Activated CD8-positive, alpha-beta memory T cell treated with anti-CD3 and anti-CD28 coated beads for 24 hours (primary cell): ENCODE measurements around the gene SLC38A11.
"Not testable (repeated sequence)": the region's sequence is repeated elsewhere in the genome, so short reads cannot be mapped to it uniquely, and the experiment has no call there.

ENCODE experiments used
- DNase-seq: peaks from one replicate; pipeline ENCODE4 v3.0.0-alpha.2; 2020

Gene SLC38A11

GRCh38 chr2:164875334-164876205, 79.8 kb downstream of the SLC38A11 start:
- no peak for DNase-seq

DNA sequence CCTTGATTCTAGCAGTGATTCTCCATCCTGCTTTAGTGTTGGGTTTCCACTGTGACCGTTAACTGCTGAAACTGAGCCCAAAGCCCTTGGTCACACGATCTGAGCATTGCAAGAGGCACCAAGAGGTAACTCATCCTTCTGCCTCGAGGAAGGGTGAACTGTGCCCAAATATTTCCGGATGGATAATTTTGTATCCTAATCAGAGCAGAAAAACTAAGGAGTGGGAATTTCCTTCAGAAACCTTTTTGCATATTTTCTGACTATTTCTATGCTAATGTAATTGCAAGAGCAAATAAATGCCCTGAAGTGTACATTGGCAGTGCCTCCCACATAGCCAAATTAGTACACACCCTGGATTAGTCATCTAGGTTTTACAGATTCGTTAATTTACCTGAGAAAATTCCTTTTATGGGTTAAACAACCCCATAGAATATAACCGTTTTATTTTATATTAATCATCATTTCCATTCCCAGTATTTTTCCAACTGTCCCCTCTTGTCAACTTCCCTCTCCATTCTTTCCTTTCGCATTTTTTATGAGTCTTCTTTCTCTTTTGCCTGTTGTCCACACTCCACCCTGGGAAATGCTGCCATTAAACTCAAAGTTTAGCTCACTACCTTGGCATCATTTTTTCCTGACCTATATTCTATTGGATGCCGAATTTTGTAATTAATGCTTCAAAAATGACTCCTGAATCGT, 82.0 kb downstream of the SLC38A11 start:
- no peak for DNase-seq

DNA sequence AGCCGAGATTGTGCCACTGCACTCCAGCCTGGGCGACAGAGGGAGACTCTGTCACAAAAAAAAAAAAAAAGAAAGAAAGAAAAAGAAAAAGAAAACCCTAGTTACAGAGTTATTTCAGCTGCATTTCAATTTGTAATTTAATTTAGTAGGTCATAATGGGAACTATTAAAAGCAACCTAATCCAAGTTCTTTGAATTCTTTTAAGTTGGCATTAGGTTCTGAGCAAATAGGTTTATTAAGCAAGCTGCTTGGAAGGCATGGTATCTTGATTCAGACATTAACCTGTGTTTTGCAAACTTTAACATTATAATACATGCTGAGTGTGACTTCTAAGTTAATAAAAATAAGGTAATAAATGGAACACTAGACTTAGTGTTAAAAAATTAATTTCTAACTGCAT, 83.9 kb downstream of the SLC38A11 start:
- DNase-seq, result no peak

DNA sequence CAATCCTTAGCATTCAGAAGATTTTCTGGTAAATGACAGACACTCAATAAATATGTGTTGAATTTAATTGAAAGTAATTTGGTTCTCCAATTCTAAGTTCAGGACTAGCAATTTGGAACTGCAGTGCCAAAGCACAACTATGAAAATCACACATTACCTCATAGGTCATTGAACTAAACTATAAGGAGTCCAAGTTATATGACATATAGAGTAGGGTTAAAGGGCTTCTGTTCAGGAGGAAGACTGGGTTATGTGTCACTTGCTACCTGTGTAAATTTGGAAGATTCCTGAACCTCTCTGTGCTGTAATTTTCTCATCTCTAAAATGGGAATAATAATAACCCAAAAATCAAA, 85.9 kb downstream of the SLC38A11 start:
- no peak for DNase-seq

GRCh38 chr2:164868563-164869419, 86.5 kb downstream of the SLC38A11 start:
- DNase-seq, result no peak

DNA sequence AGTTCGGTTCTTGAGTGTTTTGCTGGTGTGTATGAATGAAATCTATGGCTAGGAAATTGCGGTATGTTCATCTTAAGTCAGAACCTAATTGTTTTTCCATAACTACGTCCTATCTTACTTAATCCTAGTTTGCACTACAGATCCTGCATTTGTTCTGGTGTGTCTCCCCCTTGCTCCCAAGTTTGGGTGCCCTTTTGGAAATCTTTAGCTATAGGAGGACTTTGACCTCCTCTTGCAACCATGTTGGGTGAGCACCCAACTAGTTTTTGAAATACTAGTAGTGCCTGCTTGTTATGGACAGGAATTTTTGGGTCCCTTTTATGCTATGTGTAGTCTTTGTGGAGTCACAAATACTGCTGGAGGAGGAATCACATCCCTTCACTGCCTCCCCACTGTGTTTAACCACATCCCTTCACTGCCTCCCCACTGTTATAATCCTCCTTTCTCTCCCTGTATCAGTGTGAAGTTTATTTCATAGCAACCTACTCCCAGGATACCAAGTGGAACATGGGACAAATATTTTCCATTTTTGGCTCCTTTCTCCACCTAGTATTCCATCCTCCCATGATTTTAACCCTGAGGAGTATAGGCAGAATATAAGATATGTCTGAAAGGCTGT, 87.4 kb downstream of the SLC38A11 start:
- no peak for DNase-seq

- DNase-seq, result not testable (repeated sequence)
Measured at GRCh38 chr2:164866381-164866780, 88.9 kb downstream of the SLC38A11 start.

DNA sequence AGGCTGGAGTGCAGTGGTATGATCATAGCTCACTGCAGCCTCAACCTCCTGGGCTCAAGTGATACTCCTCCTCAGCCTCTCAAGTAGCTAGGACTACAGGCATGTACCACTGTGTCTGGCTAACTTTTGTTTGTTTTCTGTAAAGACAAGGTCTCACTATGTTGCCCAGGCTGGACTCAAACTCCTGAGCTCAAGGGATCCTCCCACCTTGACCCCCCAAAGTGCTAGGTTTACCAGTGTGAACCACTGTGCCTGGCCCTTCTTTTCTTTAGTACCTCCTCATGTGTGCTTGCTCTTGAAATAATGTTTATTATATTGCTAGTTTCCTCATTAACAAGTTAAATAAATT, 94.7 kb downstream of the SLC38A11 start:
- DNase-seq, result no peak

DNA sequence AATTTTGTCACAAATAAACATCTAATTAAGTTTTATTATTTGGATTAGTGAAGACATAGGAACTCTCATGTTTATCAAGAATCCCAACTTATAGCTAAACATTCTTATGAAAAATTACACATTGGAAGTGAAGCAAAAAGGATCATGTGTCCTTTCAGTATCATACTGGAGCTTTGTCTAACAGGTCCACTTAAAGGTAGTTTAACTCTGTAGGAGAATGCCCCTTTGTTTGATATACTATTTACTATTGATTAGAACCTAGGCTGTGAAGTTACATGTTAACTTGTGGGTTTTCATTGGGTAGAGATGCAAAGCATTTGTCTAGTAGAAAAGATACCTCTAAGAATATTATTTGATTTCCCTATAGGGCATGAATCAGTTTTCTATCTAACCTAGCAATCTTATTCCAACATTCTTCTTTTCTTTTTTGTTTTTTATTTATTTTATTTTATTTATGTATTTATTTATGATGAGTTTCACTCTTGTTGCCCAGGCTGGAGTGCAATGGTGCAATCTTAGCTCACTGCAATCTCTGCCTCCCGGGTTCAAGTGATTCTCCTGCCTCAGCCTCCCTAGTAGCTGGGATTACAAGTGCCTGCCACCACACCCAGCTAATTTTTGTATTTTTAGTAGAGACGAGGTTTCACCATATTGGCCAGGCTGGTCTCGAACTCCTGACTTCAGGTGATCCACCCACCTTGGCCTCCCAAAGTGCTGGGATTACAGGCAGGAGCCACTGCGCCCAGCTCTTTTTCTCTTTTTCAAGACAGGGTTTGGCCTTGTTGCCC, 95.2 kb downstream of the SLC38A11 start:
- DNase-seq, result not testable (repeated sequence)

GRCh38 chr2:164859251-164859818, 96.0 kb downstream of the SLC38A11 start:
- no peak for DNase-seq

DNA sequence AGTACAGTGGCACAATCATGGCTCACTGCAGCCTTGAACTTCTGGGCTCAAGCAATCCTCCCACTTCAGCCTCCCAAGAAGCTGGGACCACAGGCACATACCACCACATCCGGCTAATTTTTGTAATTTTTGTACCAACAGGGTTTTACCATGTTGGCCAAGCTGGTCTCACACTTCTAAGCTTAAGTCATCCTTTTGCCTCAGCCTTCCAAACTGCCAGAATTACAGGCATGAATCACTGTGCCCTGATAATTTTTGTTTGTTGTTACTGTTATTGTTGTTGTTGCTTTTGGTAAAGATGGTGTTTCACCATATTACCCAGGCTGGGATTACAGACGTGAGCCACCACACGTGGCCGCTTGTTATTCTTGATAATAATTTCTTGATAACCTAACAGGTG, 103.2 kb downstream of the SLC38A11 start:
- no peak for DNase-seq

GRCh38 chr2:164850235-164850634, 105.1 kb downstream of the SLC38A11 start:
- DNase-seq, result no peak

DNA sequence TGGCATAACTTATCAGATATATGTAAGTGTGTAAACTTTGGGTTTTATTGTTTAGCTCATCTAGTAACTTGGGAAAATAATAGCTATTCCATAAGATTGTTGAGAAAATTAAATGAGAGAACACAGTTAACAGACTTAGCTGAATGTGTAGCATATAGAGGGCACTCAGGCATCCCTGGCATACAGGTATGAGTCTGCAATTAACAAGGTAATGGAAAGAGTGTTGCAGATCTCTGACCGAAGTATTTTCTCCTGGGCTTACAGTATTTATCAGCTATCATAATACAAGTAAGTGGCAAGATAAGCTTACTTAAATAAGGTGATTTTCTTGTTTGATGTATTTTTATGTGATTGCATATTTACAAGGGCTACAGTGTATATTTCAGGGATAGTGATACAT, 105.8 kb downstream of the SLC38A11 start:
- DNase-seq, result no peak

DNA sequence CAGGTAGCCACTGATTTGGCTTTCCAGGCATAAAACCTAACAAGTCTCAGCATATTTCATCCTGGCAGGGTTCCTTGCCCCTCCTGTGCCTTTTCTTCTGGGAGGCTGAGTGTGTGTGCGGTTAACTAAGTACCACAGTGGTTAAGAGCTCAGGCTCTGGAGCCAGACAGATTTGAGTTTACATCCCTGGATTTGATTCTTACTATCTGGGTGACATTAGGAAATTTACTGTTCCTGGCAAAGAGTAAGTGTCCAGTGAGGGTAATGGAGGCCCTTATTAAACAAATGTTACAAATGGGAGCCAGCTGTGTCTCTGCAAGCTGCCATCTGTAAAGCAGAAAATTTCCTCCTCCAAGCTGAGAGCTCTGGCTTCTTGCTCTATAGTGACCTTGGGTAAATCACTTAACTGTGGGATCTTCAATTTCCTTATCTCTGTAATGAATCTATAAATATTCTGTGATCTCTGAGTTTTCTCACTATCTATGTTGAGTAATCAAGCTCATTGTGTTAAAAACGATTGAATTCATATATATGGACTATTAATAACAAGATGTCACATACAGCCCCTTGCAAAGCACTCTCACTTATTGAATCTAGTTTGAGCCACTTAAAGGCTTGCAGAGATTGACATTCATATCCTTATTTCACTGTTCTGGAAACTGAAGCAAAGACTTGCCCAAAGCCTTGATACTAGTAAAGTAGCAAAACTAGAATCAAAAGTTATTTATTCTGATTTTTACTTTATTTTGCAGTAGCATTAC, 107.2 kb downstream of the SLC38A11 start:
- no peak for DNase-seq

DNA sequence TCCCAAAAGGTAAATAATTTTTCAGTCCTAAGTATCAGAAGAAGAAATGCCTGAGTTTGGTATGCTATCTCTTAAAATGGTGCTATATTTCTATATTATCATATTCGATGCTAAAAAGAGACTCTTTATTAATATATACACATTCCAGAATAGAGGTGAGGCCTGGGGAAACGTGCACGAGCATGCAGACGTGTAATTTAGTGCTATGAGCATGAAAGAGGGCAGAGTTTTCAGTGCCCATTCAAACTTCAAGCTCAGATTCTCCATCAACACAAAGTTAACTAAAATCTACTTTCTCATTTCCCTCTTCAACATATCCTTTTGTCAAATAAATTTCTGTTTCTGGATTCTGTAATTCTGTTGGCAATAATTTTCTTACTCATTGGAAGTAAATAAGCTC, 108.0 kb downstream of the SLC38A11 start:
- DNase-seq, result no peak

DNA sequence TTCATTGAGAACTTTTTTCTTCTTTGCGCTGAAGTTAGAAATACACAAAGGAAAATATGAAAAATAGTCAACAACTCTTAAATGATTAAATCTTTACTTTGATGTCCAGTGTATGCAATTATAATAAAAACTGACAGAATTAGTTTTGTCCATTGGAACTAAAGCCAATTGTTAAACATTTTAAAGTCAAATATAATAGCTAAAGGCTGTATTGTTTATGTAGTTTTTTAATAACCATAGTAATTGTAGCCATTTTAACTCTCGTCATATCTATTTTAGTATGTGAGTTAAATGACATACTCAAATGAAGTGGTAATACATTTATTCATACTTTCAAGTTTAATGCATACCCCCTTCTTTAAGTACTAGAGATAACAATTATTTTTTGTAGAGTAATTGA, 109.0 kb downstream of the SLC38A11 start:
- DNase-seq, result no peak
